Testis (tissue), 3 donors: ENCODE data around the gene MAN1A2. TPM values are rescaled to one million over a fixed set of nuclear protein-coding genes. Genes with fewer than 3 reads are reported as not detected.

Experiments used
- DNase-seq: peaks from one replicate; pipeline ENCODE4 v3.0.0-alpha.2; 2019
- H3K27ac ChIP-seq, 2 donors: fragments of 200-600 bp; sonication (generic); one replicate each; pipeline ENCODE4 v1.5.1; 2019
- H3K27me3 ChIP-seq: fragments of 200-600 bp; sonication (generic); one replicate; pipeline ENCODE4 v1.5.1; 2019
- H3K36me3 ChIP-seq: fragments of 200-600 bp; sonication (generic); one replicate; pipeline ENCODE4 v1.5.1; 2017; ENCODE audit warnings: low read depth; ENCODE audit errors: missing control alignments
- H3K4me1 ChIP-seq: fragments of 200-600 bp; sonication (generic); one replicate; pipeline ENCODE4 v1.5.1; 2019
- H3K4me3 ChIP-seq, 2 donors: fragments of 200-600 bp; sonication (generic); one replicate each; pipeline ENCODE4 v1.5.1; 2017 to 2019
- H3K9me3 ChIP-seq: fragments of 200-600 bp; sonication (generic); one replicate; pipeline ENCODE4 v1.5.1; 2017
- CTCF ChIP-seq, 3 experiments: fragments of 450-650 bp in 2 of 3; fragments of 200-600 bp in 1 of 3; sonication (generic) in 1 of 3; IDR thresholded peaks; one replicate each; pipeline ENCODE4 v1.5.1; 2016 to 2019; ENCODE audit warnings: antibody characterized with exemption in 3 of 3, mild to moderate bottlenecking in 2 of 3, moderate library complexity in 1 of 3
- POLR2A ChIP-seq: fragments of 450-650 bp; IDR thresholded peaks from one replicate; pipeline ENCODE4 v1.6.1; 2017; ENCODE audit warnings: antibody characterized with exemption, mild to moderate bottlenecking, moderate library complexity
- WGBS, 2 donors: methylation state at CpG; one replicate each; pipeline ENCODE4 v1.1.5; 2018; 5-methylcytosine and 5-hydroxymethylcytosine counted together
- intact Hi-C: fragments of 100-400 bp; cut with DNase I; formaldehyde crosslinking; loops from one replicate; pipeline ENCODE4 v1.15.1; 2023; ENCODE audit warnings: low total_unique reads
- polyA plus RNA-seq: library from polyadenylated mRNA; stranded (reverse); fragments of 350-450 nt; fragmentation: Illumina TruSeq; extraction: RNeasy Lipid Tissue Mini Kit (QIAGEN cat#74804); gene quantifications from one replicate; pipeline ENCODE4 v1.2.3, GENCODE V29; 2014; ENCODE audit warnings: low read depth, low replicate concordance; ENCODE audit not compliant: insufficient read depth
- total RNA-seq, 2 donors: library from RNA; depleted of rRNA; stranded (reverse); fragments of >200 nt; gene quantifications; one replicate each; pipeline ENCODE4 v1.2.3, GENCODE V29; 2016

MAN1A2 gene
- total and polyA plus RNA-seq, 3 donors from 2014 or later: 15.0 to 69.5 (median 64.3) TPM

- Histone ChIP-seq H3K27me3 (no peaks in the 10 kb centered on the region), H3K27ac (no peak overlapping the region), H3K4me3 (no peak overlapping the region), H3K9me3 (no peaks in the 10 kb centered on the region), H3K36me3 (no peaks in the 10 kb centered on the region), H3K4me1 (no peaks in the 10 kb centered on the region)
- TF ChIP-seq POLR2A: no peak
- TF ChIP-seq CTCF (IDR thresholded peaks at IDR 0.05): no peak
- DNase-seq: no peak
- intact Hi-C loops: no loop called here
- 88 to 93% methylated on average over 4 of the region's 4 CpGs for WGBS, 2 donors
Observed at GRCh38 chr1:117565076-117565556, 197.9 kb downstream of the MAN1A2 start.

- no peaks in the 10 kb centered on the region for H3K4me1 ChIP-seq
Observed at GRCh38 chr1:117565745-117566455, 198.7 kb downstream of the MAN1A2 start.

GRCh38 chr1:117566556-117566955 is 199.3 kb downstream of the MAN1A2 start:
- Histone ChIP-seq H3K4me1 (no peaks in the 10 kb centered on the region), H3K4me3 (no peak overlapping the region), H3K9me3 (no peaks in the 10 kb centered on the region), H3K36me3 (no peaks in the 10 kb centered on the region), H3K27ac (no peak overlapping the region), H3K27me3 (no peaks in the 10 kb centered on the region)
- intact Hi-C loops: no loop called here
- no peak for TF ChIP-seq POLR2A
- TF ChIP-seq CTCF (IDR thresholded peaks at IDR 0.05): no peak
- DNase-seq: no peak
- 89 to 93% methylated on average over 3 of the region's 3 CpGs for WGBS, 2 donors

More at GRCh38 chr1:117565745-117566455, 198.7 kb downstream of the MAN1A2 start:
- no peak overlapping the region for H3K27ac ChIP-seq
- TF ChIP-seq POLR2A (no peak), CTCF (IDR thresholded peaks at IDR 0.05) (no peak)
- no peaks in the 10 kb centered on the region for H3K9me3 ChIP-seq
- no peaks in the 10 kb centered on the region for H3K36me3 ChIP-seq
- intact Hi-C loops: no loop called here
- 70 to 98% methylated on average over 3 to 8 of the region's 8 CpGs for WGBS, 2 donors
- H3K27me3 ChIP-seq: no peaks in the 10 kb centered on the region
- DNase-seq: no peak
- no peak overlapping the region for H3K4me3 ChIP-seq

GRCh38 chr1:117567435-117567834 is 200.2 kb downstream of the MAN1A2 start:
- Histone ChIP-seq H3K36me3 (no peaks in the 10 kb centered on the region), H3K4me1 (no peaks in the 10 kb centered on the region), H3K9me3 (no peaks in the 10 kb centered on the region), H3K4me3 (no peak overlapping the region), H3K27ac (no peak overlapping the region), H3K27me3 (no peaks in the 10 kb centered on the region)
- TF ChIP-seq CTCF (IDR thresholded peaks at IDR 0.05): no peak
- no peak for TF ChIP-seq POLR2A
- 93 to 98% methylated on average over 10 of the region's 10 CpGs for WGBS, 2 donors
- no peak for DNase-seq
- intact Hi-C loops: no loop called here

- intact Hi-C loops: no loop called here
- H3K36me3 ChIP-seq: no peaks in the 10 kb centered on the region
- no peak overlapping the region for H3K4me3 ChIP-seq
- H3K27ac ChIP-seq: no peak overlapping the region
- H3K27me3 ChIP-seq: no peaks in the 10 kb centered on the region
- no peaks in the 10 kb centered on the region for H3K4me1 ChIP-seq
- 81 to 95% methylated on average over 3 of the region's 3 CpGs for WGBS, 2 donors
- no peak for DNase-seq
- TF ChIP-seq CTCF (IDR thresholded peaks at IDR 0.05) (no peak), POLR2A (no peak)
- H3K9me3 ChIP-seq: no peaks in the 10 kb centered on the region
Observed at GRCh38 chr1:117567976-117568375, 200.7 kb downstream of the MAN1A2 start.
